GM13976 (cell line): ENCODE data around the gene IL1RAPL2.

Experiments used
- DNase-seq: peaks from one replicate; pipeline ENCODE4 v3.0.0; 2012; ENCODE audit warnings: low spot score
- CTCF ChIP-seq: IDR thresholded peaks from 2 replicates; pipeline ENCODE4 v1.5.1; 2012; ENCODE audit warnings: borderline replicate concordance, mild to moderate bottlenecking; ENCODE audit not compliant: insufficient read depth; ENCODE audit errors: extremely low read depth, missing control alignments, control extremely low read depth
- in situ Hi-C: fragments of 300-500 bp; cut with MboI; formaldehyde crosslinking; loops from one replicate; pipeline ENCODE4 v1.12.0; 2022; ENCODE audit warnings: low sequenced_read_pairs, mixed read lengths, inconsistent platforms; ENCODE audit not compliant: unreplicated experiment

Gene IL1RAPL2

GRCh38 chrX:105211066-105211575 lies 645.1 kb downstream of the IL1RAPL2 start:
- no peak for DNase-seq
- in situ Hi-C loops: no loop called here
- TF ChIP-seq CTCF: no peak

GRCh38 chrX:105219454-105220401 lies 653.7 kb downstream of the IL1RAPL2 start:
- in situ Hi-C loops: no loop called here
- TF ChIP-seq CTCF: no peak
- DNase-seq: no peak

GRCh38 chrX:105220636-105221035 lies 654.6 kb downstream of the IL1RAPL2 start, which contains the start of gene TEX13A:
Gene TEX13A (minus strand): TSS chrX:105220694. CDS start chrX:105220397, 297 bp downstream.
- no peak for DNase-seq
- no peak for TF ChIP-seq CTCF
- in situ Hi-C loops: no loop called here

GRCh38 chrX:105221374-105221773 lies 655.4 kb downstream of the IL1RAPL2 start:
- DNase-seq: no peak
- no peak for TF ChIP-seq CTCF
- in situ Hi-C loops: no loop called here

- no peak for TF ChIP-seq CTCF
- in situ Hi-C loops: no loop called here
- DNase-seq: no peak
Measured at GRCh38 chrX:105226499-105226898, 660.5 kb downstream of the IL1RAPL2 start.

GRCh38 chrX:105228602-105229001 lies 662.6 kb downstream of the IL1RAPL2 start:
- in situ Hi-C loops: no loop called here
- DNase-seq: no peak

More at GRCh38 chrX:105228602-105229001, 662.6 kb downstream of the IL1RAPL2 start:
- TF ChIP-seq CTCF: no peak
